ENCODE data around the gene HNRNPUL1.

Gene HNRNPUL1

DNA sequence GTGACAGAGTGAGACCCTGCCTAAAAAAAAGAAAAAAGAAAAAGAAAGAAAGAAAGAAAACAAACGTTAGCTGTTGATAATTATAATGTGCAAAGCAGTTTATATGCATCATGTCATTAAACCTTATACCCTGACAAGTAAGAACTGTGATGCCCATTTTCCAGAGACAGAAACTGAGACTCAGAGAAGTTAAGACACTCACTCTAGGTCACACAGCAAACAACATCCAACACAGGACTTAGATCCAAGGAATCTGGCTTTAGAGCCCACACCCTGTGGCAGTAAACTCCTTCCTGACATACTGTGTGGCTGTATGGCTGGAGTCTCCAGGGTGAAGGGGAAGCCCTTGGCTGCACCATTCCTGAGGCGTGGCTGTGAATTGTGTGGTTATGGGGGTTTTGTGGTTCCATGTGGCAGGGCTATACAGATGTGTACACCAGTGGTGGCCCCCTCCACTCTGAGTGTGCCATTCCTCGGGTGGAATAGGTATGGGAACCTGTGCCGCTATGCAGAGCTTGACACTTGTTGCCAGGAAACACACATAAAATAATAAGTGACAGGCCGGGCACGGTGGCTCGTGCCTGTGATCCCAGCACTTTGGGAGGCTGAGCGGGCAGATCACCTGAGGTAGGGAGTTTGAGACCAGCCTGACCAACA, 29.5 kb upstream of the HNRNPUL1 start:
- no peak for DNase-seq

DNA sequence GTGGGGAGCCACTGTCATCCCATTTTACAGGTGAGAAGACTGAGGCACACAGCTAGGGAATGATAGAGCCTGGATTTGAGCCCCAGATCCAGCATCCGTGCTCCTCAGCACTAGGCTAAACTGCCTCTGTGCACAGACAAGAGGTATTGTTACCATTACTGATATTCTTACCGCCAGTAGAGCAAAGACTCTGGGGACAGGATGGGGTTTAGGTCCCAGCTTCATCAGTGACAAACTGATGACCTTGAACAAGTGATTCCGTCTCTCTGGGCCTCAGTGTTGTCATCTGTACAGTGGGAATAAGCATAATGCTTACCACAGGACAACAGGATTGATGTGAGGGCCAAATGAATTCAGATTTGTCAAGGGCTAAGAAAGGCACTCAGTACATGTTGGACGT, 28.7 kb upstream of the HNRNPUL1 start:
- no peak for DNase-seq

DNA sequence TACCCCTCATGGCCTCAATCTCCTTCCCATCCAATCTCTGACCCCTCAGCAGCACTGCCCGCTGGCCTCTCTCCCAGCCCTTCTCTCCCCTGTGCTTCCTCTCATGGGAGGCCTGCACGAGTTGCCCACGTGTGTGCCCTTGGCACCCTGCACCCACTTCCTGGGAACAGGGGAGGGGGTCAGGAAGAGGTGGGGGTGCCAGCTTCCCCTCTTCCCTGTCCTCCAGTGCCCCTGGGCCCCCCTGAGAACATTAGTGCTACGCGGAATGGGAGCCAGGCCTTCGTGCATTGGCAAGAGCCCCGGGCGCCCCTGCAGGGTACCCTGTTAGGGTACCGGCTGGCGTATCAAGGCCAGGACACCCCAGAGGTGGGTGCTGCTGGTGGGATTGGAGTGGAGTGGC, 25.9 kb upstream of the HNRNPUL1 start:
- DNase-seq: no peak

DNA sequence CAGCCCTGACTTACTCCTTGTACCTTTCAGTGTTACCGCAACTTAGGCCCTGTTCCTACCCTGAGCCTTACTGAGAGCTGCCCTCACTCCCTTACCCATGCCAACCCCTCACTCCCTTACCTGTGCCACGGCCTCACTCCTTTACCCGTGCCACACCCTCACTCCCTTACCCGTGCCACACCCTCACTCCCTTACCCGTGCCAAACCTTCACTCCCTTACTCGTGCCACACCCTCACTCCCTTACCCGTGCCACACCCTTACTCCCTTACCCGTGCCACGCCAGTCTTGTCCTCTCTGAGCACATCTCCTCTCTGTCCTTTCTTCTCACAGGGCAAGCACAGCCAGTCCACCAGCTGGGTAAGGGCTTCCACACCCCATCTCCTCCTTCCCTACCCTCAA, 24.8 kb upstream of the HNRNPUL1 start:
- no peak for DNase-seq

DNA sequence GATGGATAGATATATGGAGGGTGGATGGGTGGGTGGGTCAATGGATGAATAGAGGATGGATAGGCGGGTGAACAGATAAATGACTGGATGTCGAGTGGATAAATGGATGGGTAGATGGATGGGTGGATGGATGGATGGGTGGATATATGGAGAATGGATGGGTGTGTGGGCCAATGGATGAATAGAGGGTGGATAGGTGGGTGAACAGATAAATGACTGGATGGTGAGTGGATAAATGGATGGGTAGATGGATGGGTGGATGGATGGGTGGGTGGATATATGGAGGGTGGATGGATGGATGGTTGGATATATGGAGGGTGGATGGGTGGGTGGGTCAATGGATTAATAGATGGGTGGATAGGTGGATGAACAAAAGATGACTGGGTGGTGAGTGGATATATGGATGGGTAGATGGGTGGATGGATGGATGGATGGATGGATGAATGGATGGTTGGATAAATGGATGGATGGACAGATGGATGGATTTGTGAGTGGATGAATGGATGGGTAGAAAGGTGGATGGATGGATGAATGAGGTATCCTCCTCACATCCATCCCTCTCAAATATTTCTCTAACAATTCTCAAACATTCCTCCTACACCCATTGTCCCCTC, 24.1 kb upstream of the HNRNPUL1 start:
- no peak for DNase-seq

DNA sequence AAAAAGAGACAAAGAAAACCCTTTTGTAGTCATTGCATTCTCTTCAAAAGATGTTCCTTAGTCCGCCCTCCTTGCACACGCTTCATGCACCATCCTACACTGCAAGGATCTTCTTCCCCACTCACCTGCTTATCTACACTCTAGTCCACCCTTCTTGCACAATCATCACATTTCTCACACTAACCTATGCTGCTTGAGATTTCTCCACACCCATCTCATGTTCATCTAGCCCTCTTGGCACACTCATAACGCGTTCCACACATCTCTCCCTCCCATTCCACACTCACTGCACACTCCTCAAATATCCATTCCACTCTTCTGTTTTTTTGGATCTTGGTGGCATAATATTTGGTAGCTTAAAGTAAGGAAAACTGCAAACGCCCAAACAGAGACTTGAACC, 22.3 kb upstream of the HNRNPUL1 start:
- no peak for DNase-seq

GRCh38 chr19:41244117-41244516, 20.1 kb upstream of the HNRNPUL1 start:
- DNase-seq: no peak

- DNase-seq: no peak
Observed at GRCh38 chr19:41245843-41246242, 18.3 kb upstream of the HNRNPUL1 start.

DNA sequence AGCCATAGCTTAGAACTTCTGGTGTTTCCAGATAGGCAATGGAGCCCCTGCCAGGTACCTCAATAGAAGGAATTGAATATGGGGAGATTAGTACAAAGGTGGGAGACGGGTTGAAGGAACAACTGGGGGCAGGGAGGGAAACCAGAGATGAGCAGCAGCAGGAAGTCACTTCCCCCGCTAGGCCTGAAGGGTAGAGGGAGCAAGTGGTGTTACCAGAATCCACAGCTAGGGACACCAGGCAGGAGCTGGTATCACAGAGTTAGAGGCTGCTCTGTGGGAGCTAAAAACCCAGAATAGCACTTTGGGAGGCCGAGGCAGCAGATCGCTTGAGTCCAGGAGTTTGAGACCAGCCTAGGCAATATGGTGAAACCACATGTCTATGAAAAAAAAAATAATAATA, 15.3 kb upstream of the HNRNPUL1 start:
- DNase-seq: no peak

- no peak for DNase-seq
Observed at GRCh38 chr19:41249707-41250423, 14.3 kb upstream of the HNRNPUL1 start.

DNA sequence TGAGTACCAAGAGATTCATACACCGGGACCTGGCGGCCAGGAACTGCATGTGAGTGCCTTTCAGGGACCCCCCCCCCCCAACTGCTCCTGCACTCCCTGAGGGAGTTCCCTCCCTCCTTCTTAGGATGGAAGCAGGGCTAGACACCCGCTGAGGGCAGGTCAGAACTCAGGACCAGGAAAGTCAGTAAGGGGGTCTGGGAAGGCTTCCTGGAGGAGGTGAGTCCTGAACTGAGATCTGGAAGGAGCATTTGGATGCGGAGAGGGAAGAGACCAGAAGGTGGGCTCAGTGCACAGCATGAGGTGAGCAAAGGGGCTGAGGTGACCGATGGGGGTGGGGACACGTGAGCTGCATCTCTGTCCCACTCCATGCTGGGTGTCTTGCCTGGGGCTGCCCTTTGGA, 10.5 kb upstream of the HNRNPUL1 start:
- DNase-seq: no peak

DNA sequence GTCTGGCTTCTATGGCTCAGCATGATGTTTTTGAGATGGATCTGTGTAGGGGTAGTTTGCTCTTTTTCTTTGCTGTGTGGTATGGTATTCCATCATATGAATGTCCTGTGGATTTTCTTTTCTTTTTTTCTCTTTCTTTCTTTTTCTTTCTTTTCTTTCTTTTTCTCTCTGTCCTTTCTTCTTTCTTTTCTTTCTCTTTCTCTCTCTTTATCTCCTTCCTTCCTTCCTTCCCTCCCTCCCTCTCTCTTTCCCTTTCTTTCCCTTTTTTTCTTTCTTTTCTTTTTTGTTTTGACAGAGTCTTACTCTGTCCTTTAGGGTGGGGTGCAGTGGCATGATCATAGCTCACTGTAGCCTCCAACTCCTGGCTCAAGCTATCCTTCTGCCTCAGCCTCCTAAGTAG, 9.0 kb upstream of the HNRNPUL1 start:
- no peak for DNase-seq

DNA sequence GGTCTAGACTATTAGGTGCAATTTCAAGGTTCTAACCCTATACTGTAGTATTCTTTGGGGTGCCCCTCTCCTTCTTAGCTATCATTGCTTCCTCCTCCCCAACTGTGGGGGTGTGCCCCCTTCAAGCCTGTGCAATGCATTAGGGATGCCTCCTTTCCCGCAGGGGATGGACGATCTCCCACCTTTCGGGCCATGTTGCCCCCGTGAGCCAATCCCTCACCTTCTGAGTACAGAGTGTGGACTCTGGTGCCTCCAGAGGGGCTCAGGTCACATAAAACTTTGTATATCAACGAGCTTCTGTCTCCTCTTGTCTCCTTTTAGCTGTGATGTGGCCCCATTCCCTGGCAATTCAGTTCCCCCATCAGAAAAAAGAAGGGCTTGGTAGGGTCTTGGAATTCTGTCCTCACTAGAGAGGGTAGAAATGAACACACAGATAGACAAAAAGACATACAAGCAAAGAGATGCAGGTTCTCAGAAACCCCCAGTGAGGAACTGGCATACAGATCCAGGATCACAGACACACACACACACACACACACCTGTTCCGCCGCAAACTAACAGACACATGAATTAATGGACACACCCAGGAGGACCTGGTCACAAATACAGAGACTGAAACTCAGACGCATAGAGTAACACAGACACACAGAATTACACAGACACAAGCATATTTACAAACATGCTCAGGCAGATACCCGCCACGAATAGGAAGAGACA, 2.5 kb upstream of the HNRNPUL1 start:
- DNase-seq: no peak

DNA sequence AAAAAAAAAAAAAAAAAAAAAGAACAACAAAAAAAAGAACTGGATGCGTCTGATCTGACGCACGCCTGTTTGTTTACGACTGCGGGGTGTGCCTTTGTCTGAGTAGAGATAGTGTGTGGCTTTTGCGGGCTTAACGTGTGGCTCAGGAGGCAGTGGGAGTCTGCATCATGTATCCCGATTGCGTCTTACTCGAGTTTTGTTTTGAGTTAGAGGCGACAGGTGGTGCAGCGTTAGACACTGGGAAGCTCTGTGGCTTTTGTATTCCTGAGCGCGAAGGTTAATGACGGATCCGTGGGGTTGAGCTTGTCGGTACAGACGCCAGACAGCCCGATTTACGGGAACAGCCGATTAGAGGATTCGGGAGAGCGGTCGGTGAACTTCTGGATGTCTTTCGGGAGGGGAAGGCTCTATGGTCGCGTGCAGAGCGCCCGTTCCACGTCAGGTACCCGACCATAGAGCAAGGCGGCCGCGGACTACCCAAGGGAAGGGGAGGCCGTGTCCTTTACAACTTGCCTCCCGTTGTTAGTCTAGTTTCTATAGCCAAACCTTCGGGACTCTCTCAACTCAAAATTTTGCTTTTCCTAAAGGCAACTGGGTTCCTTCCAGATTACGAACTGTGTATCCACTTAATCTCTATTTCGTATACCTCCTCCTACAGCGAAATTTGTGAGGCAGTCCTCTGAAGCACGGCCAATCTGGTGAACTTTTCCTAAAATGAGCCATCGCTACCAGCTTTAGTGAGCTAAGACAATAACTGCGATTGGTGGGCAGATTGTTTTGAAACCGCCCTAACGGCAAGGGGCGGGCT, 926 bp upstream of the HNRNPUL1 start:
- peak; percentile 79 to 89 (median 88) for DNase-seq

- DNase-seq: peak; percentile 40 to 75 (median 71)
Observed at GRCh38 chr19:41264581-41265394, 616 bp downstream of the HNRNPUL1 start.

- peak in 2 of 3 experiments; percentile 47 to 59 for DNase-seq
Observed at GRCh38 chr19:41265395-41266153, 1.4 kb downstream of the HNRNPUL1 start.

GRCh38 chr19:41269055-41269454, 4.9 kb downstream of the HNRNPUL1 start:
- no peak for DNase-seq

DNA sequence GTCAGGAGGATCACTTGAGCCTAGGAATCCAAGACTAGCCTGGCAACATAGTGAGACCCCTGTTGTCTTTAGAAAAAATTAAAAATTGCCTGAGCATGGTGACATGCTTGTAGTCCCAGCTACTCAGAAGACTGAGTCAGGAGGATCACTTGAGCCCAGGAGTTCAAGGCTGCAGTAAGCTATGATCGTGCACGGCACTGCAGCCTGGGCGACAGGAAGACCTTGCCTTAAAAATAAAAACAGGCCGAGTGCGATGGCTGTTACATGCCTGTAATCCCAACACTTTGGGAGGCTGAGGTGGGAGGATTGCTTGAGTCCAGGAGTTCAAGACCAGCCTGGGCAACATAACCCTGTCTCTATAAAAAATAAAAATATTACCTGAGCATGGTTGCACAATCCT, 5.4 kb downstream of the HNRNPUL1 start:
- DNase-seq: no peak

DNA sequence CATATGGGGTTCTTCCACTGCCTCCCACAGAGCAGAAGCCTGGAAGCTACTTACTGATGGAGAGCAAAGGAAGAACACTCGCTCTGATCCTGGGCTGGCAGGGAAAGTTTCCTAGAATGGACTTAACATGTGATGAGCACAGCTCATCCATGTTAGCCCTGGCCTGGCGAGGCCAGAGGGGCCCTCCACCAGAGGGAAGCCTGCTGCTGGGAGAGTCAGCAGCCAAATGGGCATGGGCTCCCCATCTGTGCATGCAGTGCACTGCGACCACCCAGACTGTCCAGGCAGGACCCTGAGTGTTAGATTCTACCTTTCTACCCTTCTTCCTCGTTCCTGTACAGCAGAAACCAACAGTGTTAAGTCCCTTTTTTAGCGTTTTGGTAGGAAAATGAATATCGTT, 8.9 kb downstream of the HNRNPUL1 start:
- no peak for DNase-seq

DNA sequence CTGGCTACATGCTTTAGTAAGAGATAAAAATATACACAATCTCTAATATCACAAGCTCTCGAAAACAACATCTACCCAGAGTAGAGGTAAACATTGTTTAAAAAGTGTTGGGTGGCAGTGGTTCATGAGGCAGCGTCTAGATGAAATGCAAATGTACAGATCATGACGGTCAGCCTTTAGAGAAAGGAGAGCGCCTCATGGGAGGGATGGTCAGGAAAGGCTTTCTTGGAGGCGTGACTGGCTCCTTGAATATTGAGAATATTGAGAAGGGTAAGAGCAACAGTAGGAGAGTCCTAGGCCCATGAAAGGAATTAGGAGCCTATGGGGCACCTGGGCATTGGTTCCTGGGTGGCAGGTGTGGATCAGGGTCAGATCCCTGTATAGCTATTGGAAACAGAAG, 10.6 kb downstream of the HNRNPUL1 start:
- no peak for DNase-seq

- DNase-seq: no peak
Observed at GRCh38 chr19:41276231-41276630, 12.1 kb downstream of the HNRNPUL1 start.

Measured in NCI-H1417 (cell line).